Fibroblast of pulmonary artery (primary cell): Measurements from ENCODE around the gene SLC35A2.
"Not testable (repeated sequence)": the region's sequence is repeated elsewhere in the genome, so short reads cannot be mapped to it uniquely, and the experiment has no call there.

ENCODE experiments used
- DNase-seq: peaks from one replicate; pipeline ENCODE4 v3.0.0-alpha.2; 2010; ENCODE audit warnings: low read depth
- H3K4me3 ChIP-seq: replicated peaks from 2 replicates; pipeline ENCODE4 v1.5.1; 2011; ENCODE audit warnings: low read depth, mild to moderate bottlenecking, control low read depth, low read length, moderate library complexity
- TF ChIP-seq, protein P1 (sequence below): IDR thresholded peaks from 2 replicates; pipeline ENCODE4 v1.5.1; 2011; ENCODE audit warnings: mild to moderate bottlenecking, control low read depth, low read length, inconsistent platforms; ENCODE audit errors: missing control alignments

The SLC35A2 gene

DNA sequence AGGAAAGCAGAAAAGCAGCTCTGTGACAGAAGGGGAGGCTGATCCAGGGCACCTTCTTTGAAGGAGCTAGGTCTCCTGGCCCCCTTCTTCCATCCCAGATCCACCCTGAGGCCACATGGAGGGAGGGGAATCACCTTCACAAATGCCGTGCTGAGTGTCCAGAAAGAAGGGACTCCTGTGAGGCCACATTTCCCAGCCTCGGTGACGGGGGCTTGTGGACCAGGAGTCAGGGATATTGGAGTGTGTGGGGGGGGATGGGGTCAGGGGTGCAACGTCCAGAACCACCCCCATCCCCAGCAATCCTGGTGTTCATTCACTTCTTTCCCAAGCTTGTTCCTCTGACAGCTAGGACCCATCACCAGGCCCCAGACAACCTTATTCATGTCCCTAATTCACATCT lies 18.6 kb downstream of the SLC35A2 start:
- DNase-seq, result no peak
- TF ChIP-seq, protein P1, sequence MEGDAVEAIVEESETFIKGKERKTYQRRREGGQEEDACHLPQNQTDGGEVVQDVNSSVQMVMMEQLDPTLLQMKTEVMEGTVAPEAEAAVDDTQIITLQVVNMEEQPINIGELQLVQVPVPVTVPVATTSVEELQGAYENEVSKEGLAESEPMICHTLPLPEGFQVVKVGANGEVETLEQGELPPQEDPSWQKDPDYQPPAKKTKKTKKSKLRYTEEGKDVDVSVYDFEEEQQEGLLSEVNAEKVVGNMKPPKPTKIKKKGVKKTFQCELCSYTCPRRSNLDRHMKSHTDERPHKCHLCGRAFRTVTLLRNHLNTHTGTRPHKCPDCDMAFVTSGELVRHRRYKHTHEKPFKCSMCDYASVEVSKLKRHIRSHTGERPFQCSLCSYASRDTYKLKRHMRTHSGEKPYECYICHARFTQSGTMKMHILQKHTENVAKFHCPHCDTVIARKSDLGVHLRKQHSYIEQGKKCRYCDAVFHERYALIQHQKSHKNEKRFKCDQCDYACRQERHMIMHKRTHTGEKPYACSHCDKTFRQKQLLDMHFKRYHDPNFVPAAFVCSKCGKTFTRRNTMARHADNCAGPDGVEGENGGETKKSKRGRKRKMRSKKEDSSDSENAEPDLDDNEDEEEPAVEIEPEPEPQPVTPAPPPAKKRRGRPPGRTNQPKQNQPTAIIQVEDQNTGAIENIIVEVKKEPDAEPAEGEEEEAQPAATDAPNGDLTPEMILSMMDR, result no peak
- H3K4me3 ChIP-seq, result no peak overlapping the region

DNA sequence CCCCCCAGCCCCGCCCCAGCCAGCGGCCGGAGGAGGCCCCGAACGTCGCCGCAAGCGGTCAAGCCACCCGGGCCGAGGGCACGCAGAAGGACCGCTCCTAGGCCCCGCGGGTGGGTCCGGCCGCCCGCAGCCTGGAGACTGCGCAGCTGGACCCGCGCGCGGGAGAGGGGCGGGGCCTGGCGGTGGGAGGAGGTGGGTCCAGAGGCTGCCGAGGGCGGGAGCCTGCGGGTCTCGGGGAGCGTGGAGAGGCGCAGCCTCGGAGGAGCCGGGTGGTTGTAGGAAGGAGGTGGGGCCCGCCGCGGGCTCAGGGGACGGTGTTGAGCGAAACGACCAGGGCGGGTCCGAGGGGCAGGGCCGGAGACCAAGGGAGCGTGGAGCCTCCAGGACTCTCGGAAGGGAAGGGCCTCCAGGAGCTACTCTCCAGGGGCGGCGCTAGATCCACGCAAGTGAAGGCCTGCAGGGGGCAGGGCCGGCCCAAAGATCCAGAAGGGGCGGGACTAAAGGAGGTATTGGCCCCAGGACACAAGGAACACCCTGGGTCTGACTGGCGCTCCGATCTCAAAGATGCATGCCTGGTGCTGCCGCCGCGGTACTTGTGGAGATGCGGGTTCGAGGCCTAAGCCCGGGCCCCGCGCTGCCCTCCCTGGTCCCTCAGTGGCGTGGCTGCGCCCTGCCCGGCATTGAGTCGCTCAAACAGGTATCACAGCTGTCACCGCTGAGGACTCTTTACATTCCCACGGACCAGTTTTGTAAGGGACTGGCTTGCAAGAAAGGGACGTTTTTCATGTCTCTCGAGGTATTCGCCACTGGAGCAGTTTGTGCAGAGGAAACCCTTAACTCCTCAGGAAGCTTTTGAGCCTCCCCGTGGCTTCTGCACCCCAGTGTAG lies 19.8 kb downstream of the SLC35A2 start:
- TF ChIP-seq, protein P1, result peak; percentile 38
- peak overlapping the region; percentile 50 for H3K4me3 ChIP-seq
- DNase-seq, result peak; percentile 88

DNA sequence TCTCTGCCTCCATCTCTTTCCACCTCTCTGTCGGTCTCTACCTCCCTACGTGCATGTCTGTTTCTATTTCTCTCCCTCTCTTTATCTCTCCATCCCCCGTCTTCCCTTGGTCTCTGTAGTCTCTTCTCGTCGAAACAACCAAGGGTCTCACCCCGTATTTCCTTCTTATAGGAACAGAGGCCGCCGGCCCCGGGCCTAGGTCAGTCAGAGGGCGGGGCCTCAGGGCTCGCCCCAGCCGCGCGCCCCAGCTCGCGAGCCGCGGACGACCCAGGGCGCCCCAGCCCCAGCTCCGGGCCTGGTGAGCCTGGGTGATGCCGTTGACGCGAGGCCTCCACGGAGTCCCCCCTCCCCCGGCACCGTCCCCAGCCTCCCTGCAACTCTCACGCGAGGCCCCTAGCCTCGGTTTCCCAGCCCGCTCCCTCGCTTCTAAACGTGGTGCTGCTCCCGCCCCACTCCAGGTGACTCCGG lies 20.5 kb downstream of the SLC35A2 start:
- TF ChIP-seq, protein P1, result no peak
- DNase-seq, result no peak
- H3K4me3 ChIP-seq, result peak overlapping the region; percentile 50

DNA sequence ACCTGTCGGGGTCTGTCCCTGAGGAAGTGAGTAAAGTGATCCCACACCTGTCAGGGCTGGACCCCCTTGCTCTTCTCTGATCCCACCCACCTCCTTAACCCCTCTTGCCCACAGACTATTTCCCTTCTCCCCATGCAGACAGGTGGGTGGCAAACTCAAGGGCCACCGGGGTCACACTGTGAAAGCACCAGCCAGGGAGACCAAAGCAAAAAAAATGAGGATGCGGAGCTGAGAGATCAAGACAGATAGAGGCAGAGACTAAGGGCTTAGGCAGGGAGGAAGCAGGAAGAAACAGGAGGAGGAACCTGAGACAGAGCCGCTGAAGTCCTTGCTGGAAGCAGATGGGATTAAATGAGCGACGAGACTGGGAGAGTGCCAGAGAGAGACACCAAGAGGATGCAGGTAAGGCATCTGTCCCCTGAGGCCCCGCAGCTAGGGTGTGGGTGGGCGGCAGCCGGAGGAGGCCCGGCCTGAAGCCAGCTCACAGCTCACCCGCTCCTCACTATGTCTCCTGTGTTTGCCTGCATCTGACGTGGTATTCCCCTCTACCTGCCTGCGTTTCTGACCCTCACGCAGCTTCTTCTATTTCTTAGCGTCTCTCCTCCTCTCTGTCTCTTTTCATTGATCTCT lies 21.0 kb downstream of the SLC35A2 start:
- no peak for DNase-seq
- TF ChIP-seq, protein P1, result no peak
- peak overlapping the region; percentile 50 for H3K4me3 ChIP-seq

DNA sequence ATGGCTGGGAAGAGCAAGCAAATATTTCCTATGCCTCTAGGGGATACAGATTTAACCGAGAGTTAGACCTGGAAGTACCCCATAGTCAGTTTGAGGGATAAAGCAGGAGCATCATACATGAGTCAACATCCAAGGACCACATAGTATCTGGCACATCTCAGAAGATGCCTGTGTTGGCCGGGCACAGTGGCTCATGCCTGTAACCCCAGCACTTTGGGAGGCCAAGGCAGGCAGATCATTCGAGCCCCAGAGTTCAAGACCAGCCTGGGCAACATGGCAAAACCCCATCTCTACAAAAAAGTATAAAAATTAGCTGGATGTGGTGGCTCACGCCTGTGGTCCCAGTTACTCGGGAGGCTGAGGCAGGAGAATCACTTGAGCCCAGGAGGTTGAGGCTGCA lies 24.9 kb downstream of the SLC35A2 start:
- not testable (repeated sequence) for DNase-seq, H3K4me3 ChIP-seq

DNA sequence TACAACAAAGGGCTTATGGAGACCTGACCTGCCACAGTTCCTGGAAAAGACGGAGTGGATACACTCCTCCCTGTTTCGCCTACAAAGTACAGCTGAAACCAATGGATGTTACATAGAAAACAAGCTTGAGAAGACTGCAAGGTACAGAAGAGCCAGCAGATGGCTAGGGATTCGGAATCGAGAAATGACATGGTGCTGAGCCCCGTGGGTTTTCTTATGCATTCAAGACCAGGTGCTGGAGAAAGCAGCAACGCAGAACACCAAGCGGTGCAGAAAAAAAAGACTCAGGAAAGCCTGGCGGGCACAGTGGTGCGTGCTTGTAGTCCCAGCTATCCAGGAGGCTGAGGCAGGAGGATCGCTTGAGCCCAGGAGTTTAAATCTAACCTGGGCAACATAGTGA lies 27.7 kb downstream of the SLC35A2 start:
- TF ChIP-seq, protein P1, result no peak
- no peak overlapping the region for H3K4me3 ChIP-seq
- DNase-seq, result no peak

DNA sequence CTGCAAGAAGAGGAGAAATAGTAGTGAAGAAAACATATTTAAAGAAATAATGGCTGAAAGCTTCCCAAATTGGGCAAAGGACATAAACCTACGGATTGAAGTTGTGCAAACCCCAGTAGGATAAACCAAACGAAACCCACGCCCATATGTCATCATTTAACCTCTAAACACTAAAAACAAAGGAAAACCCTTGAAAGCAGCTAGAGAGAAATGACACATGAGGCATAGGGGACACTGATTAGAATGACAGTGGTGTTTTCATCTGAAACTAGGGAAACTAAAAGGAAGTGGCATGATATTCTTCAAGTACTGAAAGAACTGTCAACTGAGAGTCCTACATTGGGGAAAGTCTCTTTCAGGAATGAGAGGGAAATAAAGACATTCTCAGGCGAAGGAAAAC lies 34.5 kb downstream of the SLC35A2 start:
- H3K4me3 ChIP-seq, DNase-seq: not testable (repeated sequence)

DNA sequence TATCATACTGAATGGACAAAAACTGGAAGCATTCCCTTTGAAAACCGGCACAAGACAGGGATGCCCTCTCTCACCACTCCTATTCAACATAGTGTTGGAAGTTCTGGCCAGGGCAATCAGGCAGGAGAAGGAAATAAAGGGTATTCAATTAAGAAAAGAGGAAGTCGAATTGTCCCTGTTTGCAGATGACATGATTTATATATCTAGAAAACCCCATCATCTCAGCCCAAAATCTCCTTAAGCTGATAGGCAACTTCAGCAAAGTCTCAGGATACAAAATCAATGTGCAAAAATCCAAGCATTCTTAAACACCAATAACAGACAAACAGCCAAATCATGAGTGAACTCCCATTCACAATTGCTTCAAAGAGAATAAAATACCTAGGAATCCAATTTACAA lies 39.4 kb downstream of the SLC35A2 start:
- H3K4me3 ChIP-seq, result not testable (repeated sequence)

More for the DNA sequence above, 39.4 kb downstream of the SLC35A2 start:
- not testable (repeated sequence) for DNase-seq
